IPS DF 4.7 (cell line): ENCODE results near the gene VAV2.

Experiments
- DNase-seq: peaks from one replicate; pipeline ENCODE4 v3.0.0-alpha.2; 2013; ENCODE audit warnings: low spot score; ENCODE audit errors: extremely low read depth

Gene VAV2

DNA sequence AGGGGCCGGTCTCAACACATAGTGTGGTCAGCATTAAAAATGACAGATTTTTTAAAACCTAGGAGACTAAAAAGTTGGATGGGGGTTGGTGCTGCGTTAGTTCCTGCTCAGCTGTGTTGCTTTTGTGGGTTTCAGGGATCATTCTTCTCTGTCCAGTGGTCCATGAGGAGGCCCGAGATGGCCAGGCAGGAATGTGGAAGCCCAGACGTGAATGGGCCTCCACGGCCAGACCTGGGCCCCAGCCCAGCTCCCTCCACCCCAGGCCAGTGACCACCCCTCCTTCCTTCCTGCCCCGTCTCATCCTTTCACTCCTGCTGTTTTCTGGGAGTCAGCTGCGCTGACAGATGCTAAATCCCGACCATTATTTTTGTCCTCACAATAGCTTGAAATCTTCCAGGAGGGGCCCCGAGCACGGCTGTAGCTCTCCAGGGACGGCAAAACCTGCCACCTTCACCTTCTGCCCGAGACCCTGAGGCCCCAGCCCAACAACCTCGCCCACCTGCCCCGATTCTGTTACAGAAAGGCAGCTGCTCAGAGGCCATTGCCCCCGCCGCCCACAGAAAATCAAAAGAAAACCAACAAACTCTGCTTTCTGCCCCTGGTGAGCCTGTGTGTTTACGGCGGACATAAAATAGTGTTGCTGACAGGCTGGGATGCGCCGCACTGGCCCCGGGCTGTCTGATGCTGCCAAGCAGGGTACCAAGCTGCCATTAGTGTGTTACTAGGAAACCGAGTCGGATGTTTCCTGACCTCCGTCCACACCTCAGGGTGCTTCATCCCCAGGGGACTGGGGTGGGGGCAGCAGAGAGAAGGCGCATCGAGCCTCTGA is 170.3 kb downstream of the VAV2 start:
- DNase-seq: no peak

GRCh38 chr9:133819923-133820322 is 172.2 kb downstream of the VAV2 start:
- no peak for DNase-seq

GRCh38 chr9:133818444-133818843 is 173.7 kb downstream of the VAV2 start:
- DNase-seq: no peak

GRCh38 chr9:133815781-133816180 is 176.3 kb downstream of the VAV2 start:
- DNase-seq: no peak

DNA sequence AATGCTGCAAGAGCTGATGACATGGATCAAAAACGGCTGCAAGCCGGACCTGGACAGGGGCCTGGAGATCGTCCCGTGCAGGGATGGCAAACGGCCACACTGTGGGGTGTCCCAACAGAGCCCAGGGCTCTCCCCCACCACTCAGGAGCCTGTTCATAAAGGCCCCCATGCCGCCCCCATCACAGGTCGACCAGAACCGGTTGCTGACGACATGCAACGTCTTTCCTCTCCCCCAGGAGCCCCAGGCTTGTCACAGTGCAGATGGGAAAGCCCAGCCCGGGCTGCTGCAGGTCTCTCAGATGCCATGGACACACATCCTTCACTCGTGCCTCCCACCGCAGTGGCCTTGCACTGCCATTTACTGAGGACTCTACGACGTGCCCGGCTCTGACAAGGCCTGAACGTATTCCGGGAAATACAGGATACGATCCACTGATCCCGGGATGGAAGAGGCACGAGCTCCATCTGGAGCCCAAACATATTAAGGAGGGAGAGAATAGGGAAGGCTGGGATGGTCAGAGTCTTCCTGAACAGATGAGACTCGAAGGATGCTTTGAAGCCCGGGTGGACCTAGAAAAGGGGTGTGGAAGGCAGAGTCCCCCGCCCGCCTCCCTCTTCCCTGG is 177.4 kb downstream of the VAV2 start:
- no peak for DNase-seq

DNA sequence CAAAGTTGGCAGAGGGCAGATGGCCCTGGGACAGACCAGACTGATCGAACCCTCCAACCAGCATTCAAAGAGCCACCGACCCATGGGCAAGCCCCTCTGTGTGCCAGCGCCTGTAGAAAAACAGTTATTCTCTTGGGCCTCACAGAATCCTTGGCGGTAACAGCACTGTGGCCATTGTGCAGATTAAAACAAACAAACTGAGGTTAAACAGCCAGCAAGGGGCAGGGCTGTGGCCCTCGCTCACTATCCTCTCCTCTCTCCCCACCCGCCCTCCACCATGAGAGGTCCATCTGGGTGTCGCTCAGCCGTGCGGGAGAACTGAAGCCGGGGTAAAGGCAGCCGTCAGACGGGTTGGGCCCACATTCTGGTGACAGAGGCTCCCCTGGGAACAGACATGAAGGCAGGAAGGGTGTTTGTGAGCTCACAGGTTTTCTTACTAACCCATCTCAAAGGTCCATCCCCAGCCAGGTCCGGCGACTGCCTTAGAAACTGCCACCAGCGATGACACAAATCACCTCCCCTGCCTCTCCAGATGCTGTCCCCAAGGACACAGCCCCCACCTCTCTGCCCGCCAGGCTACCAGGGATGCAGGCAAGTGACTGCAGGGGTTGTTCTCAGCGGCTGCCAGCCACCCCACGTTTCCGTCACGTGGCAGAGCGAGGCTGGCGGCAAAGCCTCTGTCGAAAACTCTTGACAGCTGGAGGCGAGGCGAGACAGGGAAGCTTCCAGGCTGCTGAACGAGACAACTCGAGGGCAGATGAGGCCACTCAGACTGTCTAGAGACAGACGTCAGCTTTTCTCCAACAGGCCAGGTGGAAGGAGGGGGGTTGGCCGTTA is 178.2 kb downstream of the VAV2 start:
- DNase-seq: no peak

- DNase-seq: no peak
Observed at GRCh38 chr9:133812941-133813748, 179.0 kb downstream of the VAV2 start.

DNA sequence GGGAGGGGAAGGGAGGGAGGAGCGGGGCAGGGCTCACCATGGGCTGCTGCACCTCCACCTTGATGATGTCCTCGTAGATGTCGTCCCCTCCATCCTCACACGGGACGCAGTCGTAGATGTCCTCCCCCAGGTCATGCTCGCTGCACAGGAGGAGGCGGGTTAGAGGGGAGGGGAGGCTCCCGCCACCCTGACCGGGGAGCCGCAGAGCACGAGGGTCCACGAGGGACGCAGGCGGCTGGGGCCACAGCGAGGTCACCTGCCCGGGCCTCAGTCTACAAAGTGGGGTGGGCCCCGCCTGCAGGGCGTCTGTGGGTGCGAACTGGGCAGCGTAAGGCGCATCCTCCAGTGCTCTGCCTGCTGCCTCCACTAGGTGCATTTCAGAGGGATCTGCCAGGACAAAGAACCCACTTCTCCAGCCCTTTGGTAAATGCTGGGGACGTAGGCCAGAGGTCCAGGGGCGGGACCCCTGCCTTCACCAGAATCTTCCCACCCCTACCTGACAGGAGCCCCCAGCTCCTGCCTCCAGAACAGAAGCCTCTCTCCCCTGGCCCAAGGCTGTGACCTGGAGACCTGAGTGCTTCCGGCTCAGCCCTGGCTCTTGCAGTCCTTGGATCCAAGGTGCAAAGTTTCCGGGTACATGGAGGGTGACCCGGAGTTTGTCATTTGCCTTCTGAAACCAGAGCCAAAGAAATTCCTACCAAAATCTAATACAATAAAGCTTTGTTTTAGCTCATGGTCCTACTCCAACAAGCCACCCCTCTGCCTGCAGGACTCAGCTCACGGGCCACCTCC is 179.9 kb downstream of the VAV2 start:
- no peak for DNase-seq

GRCh38 chr9:133811471-133811870 is 180.7 kb downstream of the VAV2 start:
- no peak for DNase-seq

DNA sequence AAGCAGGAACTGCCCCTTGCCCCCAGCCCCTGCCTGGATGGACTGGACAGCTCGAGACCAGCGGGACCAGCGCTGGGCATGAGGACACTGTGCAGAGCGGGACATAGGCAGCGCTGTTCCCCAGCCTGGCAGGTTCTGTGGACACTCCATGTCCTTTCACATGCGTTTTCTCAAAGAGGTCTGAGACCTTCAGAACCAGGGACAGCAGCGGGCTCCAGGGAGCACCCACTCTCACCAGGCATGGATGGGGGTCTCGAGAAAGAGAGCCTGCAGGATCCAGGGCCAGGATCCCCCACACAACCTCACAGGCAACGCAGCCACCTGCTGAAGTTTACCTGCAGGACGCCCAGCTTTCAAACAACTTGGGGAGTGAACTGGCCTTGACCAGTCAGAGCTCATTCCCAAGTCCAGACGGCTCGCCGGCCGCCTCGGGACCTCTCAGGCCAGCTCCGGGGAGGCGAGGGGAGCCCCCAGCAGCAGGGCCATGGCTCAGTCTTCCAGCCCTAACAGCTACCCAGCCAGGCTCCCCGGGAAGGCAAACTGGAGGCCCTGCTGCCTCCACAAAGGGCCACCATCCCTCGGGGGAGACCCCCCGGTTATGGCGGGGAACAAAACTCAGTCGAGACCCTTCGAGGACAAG is 181.4 kb downstream of the VAV2 start:
- DNase-seq: no peak

- no peak for DNase-seq
Observed at GRCh38 chr9:133809335-133809734, 182.8 kb downstream of the VAV2 start.

- no peak for DNase-seq
Observed at GRCh38 chr9:133807818-133808217, 184.3 kb downstream of the VAV2 start.

- no peak for DNase-seq
Observed at GRCh38 chr9:133807037-133807436, 185.1 kb downstream of the VAV2 start.

- DNase-seq: no peak
Observed at GRCh38 chr9:133806623-133807010, 185.5 kb downstream of the VAV2 start.

DNA sequence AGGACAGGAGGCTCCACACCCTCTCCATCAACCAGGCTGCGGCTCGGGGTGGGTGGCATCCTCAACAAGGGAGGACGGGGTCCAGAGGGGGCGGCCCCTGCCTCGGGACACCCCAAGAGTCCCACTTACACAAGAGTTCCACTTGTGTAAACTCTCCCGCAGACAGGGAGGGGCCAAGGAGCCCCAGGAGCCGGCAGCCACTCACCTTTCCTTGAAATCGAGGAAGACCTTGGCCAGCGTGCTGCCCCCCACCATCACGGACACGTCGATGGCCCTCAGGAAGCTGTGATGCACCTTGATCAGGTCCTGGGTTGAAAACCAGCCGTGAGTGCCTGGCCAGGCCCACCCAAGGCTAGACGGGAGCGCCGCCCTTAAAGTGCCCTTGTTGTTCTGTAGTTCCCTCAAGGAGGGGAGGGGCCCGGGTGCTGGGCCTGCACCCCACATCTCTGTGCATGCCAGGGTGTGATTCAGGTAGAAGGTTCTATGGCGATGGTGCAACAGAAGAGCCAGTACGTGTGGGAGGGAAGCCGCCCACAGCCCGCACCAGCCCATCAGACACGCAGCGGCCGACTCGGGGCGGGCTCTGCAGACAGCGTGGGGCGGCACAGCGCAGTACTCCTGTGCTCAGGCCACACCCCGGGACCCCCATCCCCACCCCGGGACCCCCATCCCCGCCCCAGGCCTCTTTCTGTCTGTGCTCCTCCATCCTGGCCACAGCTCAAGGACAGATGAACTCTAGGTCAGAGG is 186.1 kb downstream of the VAV2 start:
- DNase-seq: no peak

DNA sequence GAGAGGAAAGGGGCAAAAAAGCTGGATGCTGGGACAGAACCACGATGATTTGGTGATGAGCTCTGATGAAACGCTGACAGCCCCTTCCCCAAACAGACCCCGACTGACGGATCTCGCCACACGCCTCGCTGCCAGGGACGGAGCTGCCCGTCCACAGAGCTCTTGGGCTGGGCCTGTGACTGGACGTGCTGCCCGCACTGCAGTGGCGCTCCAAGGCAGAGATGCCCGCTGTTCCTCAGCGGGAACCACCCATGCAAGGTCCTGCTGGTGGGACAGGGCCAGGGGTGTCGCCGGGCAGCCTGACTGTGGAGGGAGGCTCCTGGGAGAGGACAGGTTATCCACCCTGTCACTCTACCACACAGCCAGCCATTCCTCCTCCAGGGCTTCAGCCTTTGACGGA is 187.9 kb downstream of the VAV2 start:
- no peak for DNase-seq

DNA sequence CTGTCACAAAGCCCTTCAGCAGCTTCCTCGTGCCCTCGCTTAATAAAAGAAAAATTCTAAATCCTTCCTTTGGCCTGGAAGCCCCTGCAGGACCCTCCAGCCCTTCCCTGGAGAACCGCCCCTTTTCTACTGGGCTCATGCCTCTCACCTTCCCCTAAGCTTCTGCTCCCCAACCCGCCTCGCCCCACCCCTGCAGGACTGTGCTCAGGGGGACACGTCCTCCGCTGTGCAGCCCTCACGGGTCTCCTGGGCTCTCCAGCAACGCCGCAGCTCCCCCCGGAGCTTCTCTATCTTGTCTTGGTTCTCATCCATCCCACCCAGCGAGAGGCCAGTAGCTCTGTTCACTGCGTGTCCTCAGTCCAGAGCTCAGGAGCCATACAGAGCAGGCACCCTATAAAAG is 188.4 kb downstream of the VAV2 start:
- no peak for DNase-seq

DNA sequence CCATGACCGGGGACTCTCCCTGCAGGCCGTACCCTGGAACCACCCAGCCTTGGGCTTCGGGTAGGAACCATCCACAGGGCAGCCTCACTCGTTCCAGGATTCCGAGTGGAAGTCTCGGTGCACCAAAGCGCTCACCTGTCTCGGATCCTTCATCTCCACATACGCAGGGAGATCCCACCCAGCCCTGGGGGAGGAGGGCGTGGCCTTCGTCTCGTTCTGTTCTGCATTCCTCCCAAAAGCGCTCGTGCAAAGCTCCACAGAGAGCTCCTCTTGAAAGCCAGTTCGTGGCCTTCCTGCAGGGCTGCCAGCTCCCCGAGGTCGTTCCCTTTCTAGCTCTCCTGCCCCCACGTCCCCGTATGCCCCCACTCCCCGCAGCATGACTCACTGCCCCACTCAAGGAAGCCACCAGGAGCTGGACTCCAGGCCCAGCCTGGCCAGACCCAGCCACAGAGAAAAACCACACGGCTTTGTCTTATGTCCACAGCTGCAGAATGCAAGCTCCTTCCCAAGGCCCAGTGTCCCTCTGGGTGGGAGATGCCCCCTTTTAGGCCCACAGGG is 189.0 kb downstream of the VAV2 start:
- no peak for DNase-seq

DNA sequence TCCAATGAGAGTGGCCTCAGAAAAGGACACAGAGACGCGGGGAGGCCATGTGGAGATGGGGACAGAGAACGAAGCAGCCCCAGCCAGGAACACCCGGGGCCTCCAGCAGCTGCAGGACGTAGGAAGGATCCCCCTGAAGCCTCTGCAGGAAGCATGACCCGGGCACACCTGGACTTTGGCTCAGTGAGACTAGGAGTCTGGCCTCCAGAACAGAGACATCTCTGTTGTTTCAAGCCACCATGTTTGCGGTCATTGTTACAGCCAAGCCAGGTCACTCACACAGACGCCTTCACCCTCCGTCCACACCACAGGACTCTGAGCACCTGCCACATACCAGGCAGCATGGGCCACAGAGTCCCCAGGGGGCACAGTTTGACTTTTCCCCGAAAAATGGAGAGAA is 190.4 kb downstream of the VAV2 start:
- no peak for DNase-seq
